Glomerular visceral epithelial cell (primary cell): ENCODE data around the gene GALNTL6.

ENCODE experiments used
- DNase-seq: peaks from one replicate; pipeline ENCODE4 v3.0.0-alpha.2; 2016; ENCODE audit errors: extremely low spot score

The GALNTL6 gene

DNA sequence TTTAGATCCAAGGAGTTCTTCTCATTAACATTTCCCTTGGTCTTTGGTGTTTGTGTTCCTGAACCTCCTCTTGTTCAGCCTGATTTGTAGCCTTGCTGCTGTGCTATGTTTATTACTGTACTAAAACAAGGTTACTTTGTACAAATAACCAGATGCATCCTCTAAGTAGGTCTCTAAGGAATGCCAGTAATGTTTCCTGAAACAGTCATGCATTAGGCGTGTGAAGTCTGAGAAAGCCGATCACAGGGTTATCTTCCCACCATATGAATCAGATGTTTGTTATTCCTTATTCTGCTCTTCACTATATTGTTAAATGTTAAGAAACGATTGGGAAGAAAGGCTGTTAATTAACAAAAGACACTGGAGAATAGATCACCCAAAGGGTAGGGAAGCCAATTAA is 66.9 kb downstream of the GALNTL6 start:
- DNase-seq, result peak; percentile 65

DNA sequence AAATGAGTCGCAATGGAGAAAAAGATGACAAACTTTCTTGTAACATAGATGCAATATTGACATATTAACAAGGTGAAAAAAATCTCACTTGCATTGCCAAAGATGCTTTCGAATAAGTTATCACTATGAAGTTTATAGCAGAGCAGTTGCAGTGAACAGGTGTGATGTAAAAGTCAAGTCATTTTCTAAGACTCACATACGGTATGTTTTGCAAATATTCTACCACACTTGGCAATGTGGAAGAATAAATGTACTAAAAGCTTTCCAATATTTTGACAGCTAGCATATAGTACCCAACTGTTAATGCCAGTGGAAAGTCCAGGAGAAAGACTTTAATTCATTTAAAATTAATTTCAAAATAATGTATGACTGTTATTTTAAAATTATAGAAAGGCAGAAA is 76.5 kb downstream of the GALNTL6 start:
- no peak for DNase-seq

DNA sequence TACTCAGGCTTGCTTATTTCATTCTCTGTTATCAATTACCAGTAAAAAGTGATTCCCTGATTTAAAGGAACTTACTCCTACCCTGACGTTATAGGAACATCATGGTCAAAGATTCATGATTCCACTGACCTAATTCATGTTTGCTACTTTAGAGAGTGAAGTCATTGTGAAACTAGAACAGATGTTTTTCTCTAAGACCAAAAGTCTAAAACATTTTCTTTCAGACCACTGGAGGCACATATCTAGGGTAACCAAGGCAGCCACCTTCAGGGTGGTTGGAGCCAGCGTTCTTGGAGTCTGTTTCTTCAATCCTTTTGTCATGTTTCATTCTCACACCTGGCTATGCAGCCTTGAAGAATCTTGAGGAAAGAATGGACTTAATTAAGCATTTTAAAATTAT is 77.8 kb downstream of the GALNTL6 start:
- DNase-seq, result no peak

DNA sequence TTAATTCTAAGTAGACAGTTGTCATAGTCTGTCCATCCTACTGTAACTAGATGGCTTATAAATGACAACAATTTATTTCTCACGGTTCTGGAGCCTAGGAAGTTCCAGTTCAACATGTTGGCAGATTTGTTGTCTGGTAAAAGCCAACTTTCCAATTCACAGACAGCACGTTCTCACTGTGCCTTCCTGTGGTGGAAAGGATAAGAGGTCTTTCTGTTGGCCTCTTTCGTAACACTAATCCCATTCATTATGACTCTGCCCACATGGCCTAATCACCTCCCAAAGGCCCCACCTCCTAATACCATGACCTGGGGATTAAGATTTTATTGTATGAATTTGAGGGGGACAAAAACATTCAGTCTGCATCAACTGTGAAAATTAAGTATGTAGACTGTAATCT is 83.2 kb downstream of the GALNTL6 start:
- DNase-seq, result no peak

DNA sequence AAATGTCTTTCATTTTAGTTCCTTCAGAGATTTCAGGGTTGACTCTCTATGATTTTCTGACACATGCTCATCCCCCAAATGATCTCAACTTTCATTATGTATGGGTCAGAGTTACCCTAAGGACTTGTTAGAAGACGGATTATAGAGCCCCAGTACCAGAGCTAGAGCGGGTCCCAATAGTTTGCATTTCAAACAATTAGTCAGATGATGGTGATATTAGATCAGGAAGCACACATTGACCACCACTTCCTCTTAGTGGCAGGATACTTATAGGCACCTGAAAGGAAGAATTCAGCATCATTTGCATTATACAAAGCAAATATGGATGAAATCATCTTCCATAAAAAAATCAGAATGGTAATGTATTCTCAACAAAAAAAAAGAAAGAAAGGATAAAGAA is 106.1 kb downstream of the GALNTL6 start:
- no peak for DNase-seq

DNA sequence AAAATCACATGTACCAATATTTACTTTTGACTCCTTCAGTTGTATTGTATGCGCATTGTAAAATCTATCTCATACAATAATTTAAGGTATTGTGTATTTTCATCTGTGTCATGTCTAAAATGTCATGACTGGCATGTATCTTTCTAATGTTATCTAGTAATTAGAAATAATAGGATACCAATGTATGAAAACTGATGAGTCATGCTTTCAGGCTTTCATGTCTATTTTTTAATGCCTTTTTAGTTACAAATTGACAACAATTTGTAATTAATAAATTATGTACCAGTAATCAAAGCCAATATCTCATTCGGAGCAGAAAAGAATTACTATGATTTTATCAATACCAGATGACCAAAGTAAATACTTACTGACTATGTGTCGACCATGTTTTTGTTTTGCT is 107.7 kb downstream of the GALNTL6 start:
- no peak for DNase-seq

DNA sequence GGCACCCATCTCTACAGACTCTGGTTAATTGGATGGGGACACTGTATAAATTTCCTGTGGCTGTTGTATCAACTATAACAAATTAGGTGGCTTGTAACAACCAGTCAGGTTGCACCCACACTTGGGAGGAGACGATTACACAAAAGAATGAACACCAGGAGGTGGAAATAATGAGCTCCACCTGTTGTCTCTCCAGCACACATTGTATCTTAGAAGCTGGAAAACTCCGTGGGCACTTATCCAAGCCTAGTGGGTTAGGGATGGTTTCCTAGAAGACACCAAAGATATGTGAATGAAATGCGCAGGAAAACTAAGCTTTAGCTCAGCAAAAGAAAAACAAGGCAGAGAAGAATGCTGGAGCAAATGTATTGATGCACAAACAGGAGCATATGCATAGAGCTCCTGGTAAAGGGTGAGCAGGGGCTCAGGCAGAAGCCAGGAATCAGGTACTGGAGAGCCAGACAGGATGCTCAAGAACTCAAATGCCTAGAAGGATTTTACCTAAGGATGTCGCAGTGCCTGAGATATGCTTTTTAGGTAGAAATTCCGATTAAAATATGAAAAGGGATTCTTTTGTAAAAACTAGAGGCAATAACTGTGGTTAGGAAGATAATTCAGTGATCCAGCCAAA is 111.7 kb downstream of the GALNTL6 start:
- DNase-seq, result no peak

DNA sequence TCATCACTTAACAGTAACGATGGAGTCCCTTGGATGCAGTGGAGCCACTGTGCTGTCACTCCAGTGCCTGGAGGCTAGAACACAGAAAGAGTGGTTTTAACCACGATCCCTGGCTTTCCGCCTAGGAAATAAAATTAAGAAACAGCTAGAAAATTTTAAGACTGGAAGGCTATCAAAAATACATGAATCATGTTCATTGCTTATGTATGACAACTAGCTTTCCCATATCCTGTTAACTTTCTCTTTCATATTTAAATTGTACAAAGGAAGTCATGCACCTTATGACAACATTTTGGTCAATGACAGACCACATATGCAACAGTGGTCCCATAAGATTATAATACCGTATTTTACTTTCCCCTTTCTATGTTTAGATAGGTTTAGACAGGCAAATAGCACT is 115.1 kb downstream of the GALNTL6 start:
- DNase-seq, result no peak

DNA sequence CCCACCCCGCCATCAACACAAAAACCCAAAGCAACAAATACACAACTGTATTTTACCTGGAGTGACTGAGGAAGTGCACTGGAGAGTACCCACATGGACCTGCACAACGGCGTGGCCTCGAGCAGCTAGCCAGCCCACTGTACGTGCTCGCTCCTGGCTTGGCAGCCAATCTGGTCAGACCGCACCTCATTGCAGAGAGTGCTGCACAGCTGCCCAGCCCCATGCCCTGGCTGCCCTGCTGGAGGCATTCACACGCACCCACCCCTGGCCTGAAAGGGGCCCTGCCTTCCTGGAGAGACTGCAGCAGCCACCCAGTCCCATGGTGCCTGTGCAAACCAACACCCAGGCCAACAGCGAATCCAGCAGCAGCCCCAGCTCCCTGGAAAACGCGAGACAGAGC is 116.3 kb downstream of the GALNTL6 start:
- DNase-seq, result no peak

DNA sequence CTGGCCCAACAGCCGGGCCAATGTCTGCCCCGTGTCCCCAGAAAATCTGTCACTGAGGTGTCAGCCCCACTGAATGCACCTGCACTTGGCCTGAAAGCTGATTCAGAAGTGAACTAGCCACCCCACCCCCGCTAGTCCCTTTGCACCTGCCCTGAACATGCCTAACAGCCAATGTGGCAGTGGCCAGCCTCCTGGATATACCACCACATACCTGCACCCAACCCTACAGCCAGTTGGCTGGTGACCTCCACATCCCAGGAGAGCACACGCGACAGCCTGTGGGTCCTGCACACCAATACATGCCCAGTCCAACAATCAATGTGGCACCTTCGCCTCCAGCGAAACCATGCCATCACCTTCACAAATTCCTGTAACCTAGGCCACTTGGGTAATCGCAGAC is 116.7 kb downstream of the GALNTL6 start:
- no peak for DNase-seq

DNA sequence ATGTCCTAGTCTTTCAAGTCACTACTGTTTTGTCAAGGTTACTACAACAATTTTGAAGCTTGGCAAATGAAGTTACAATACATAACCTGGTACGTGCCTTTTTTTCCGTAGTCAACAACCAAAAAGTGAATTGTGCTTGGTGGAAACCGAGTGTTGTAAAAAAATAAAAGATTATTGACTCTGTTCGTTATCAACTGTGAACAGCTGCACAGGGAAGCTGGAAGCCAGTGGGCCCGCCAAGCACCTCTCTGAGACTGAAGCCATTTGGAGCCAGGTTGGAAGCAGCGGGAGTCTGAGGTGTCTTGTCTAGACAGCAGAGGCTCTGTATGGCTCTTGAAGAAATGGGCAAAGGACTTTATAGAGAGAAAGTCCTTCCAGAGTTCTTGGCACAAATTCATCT is 119.0 kb downstream of the GALNTL6 start:
- no peak for DNase-seq

DNA sequence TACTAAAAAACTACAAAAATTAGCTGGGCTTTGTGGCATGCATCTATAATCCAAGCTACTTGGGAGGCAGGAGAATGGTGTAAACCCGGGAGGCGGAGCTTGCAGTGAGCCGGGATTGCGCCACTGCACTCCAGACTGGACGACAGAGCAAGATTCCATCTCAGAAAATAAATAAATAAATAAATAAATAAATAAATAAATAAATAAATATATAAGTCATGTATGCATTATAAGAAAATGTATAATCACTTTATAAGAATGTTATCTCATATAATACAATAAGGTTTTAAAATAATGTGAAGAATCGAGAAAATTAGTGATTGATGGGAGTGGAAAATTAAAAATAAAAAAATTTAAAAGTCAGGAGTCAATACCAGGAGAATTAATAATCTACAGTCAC is 127.5 kb downstream of the GALNTL6 start:
- DNase-seq, result no peak

DNA sequence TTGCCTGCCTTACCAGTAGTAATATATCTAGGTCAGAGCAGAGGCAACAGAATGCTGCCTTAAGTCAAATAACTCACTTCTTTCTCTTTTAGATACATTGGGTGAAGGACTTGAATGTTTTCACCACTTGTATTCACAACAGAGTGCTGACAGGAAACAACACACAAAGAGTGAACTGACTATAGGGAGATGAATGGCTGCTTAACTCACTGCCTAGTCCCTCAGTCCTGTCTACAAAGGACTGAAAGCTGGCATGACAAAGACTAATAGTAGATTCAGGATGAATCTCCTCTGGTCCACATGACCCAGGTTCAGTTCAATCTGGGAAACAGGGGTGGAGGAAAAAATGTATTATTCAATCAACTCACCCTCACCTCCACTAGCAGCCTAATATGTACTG is 134.2 kb downstream of the GALNTL6 start:
- no peak for DNase-seq

DNA sequence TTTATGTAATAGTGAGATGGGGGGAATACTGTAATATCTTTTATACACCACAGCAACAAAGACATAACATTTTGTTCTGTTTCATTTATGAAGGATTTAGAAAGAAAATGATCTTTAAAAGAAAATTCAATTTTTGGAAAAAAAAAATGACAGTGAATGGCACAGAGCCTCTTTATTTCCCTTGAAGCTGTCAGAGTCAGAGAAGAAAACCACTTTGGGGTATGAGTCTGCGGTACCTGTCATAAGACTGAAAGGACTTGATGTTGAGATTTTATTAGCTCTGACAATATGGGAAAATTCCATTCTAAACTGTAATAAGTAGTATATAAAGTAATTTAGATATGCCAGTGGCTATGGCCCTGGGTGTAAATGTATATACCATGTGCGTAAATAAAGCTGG is 134.8 kb downstream of the GALNTL6 start:
- DNase-seq, result no peak

DNA sequence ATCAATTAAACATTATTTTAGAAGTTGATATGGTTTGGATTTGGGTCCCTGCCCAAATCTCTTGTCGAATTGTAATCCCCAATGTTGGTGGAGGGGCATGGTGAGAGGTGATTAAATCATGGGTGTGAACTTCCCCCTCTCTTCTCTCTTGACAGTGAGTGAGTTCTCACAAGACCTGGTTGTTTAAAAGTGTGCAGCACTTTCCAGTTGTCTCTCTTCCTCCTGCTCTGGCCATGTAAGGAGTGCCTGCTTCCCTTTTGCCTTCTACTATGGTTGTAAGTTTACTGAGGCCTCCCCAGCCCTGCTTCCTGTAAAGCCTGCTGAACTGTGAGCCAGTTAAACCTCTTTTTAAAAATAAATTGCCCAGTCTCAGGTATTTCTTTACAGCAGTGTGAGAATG is 141.4 kb downstream of the GALNTL6 start:
- DNase-seq, result peak; percentile 16

DNA sequence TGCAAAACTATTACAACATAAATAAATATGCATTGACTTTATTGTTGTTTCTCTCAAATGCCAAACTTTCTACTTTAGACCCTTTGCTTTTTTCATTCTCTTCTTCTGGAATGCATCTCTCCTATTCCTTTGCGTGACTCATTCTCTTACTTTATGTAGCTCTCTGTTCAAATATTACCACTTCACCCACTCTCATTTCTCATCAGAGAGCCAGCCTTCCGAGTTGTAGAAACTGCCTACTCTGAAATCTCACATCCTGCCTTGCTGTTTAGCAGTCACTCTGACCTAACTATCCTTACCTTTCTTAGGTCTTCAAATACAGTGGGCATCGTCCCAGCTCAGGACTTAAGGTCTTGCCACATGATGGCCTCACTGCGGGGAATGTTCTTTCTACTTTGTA is 143.5 kb downstream of the GALNTL6 start:
- no peak for DNase-seq

DNA sequence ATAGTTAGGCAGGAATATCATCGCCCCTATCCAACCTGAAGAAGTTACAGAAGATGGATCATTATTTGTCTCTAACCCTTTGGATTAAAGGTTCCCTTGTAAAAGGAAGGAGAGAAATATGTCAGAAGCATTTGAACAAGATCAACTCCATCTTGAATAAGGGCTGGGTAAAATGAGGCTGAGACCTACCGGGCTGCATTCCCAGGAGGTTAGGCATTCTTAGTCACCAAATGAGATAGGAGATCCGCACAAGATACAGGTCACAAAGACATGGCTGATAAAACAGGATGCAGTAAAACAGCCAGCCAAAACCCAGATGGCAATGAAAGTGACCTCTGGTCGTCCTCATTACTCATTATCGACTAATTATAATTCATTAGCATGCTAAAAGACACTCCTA is 148.9 kb downstream of the GALNTL6 start:
- no peak for DNase-seq

DNA sequence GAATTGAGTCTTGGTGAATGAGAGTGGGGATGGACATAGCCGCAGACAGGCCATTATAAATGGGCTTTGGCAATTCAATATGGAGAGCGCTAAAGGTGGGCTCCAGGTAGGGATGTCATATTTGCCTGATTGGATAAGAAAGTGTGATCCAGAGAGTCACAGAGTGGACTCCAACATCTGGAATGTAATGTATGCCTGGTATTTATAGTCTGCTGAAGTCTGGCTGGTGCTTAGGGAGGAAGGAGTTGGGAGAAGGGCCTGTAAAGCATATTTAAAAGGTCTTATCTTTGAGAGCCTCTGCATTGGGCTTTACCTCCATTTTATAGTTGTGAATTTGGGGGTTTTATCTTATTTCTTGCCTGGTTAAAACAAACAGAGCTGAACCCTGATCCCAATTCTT is 153.2 kb downstream of the GALNTL6 start:
- no peak for DNase-seq

DNA sequence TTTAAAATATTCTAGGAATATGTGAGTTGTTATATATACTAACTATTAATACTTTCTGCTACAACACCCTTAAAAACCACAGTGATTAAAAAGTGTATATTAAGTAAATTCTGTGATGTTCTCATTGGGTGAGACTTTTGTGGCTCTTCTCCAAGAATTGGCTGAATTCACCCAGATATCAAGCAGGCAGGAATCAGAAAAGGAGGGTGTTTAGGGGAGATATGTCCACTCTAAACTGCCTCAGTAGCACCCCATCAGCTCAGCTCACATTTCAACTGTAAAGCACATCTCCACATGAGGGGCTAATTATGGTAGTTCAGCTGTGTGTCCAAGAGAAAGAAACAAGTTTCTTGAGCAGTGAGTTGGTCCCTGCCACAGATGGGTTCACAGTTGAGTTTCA is 165.0 kb downstream of the GALNTL6 start:
- no peak for DNase-seq

DNA sequence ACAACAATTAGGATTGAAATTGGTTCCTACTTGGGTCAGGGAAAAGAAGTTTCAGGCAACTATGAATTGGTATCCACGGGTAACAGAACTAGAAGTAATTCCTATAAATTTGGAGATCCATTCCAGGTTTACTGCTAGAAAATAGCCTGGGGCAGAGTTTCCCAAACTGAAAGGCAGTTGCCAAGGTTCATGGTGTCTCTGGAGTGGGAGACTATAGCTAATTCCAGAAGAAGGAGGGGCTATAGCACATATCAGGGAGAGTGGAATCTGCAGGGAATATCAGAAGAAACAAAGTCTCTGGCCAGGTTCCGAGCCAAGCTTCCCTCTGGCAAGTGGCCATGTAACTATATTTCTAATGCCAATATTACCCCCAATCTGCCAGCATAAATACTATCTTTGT is 166.3 kb downstream of the GALNTL6 start:
- DNase-seq, result no peak

DNA sequence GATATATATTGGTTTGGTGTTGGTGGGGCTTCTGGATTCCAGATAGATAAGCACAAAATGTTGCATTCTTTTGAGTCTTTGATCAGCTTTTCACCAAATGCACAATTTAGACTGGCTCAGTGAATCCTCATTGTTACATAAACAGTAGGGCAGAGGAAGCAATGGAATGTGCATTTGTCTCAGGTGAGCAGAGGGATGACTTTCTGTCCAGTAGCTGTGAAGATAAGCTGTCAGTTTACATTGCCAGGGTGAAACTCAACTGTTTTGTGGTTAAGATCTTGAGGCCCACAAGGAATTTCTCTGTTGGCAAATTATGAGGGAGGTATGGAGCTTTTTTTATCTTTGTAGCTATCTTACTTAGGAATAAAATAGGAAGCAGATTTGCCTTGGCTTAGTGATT is 168.0 kb downstream of the GALNTL6 start:
- DNase-seq, result peak; percentile 14

DNA sequence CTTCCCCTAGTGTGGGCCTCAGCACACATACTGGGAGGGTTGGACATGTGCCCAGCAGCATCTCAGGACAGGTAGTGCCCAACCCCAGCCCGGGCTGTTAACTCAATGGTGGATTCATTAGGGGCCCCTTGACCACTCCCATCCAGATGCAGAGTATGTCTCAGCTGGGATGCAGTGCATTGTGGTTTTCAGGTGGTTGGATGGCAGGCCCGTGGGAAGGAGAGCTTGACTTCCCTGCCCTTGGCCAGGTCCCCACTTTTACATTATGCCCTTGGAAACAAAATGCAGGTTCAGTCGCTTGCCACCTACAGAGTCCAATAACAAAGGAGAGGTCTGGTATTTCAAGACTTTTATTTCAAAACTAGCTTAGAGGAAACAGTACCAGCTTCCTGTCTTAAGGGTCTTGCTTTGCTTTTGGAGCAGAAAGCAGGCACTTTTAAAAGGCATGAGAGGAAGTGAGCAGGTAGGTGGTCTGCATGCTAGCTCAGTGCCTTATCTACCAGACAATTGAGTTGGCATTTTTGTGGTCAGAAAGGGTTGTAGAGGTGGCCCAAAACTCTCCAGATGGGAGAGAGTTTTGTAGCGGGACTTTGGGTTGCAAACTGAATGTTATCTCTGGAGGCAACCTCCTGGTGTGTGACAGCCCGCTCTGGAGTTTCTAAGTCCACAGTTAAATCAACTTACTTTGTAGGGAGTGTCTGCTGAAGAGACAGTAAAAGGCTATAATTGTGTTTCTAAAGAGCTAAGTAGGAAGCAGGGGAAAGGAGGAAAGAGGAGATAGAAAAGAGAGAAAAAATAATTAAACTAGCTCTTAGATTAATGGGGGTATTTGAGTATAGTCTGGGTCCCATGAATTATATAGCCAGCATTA is 171.0 kb downstream of the GALNTL6 start:
- DNase-seq, result no peak

DNA sequence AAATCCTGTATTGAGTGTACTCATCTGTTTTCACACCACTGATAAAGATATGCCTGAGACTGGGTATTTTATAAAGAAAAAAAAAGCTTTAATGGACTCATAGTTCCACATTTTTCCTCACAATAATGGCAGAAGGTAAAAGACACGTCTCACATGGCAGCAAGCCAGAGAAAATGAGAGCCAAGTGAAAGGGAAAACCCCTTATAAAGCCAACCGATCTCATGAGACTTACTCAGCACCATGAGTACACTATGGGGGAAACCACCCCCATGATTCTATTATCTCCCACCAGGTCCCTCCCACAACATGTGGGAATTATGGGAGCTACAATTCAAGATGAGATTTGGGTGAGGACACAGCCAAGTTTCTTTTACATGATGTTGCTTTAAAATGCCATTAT is 171.9 kb downstream of the GALNTL6 start:
- DNase-seq, result peak; percentile 37

DNA sequence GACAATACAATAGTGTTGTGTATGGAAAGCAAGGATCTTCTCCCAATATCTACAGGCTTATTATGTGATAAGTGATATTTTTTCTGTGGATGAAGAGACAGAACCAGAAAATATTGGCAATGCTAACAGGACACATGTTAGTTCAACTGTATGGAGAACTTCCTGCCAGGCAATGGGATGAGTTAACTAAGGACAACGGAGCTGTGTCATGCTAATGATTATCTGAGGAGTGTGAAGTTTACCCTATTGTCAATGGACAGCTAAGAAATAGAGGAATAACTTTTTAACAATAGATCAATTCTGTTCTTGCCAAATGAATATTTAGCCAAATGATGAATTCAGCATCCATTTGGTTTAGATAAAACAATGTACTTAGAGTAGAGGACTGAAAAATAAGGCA is 180.0 kb downstream of the GALNTL6 start:
- DNase-seq, result no peak
